Measurements from ENCODE around the gene FAM163B. TPM values are rescaled to one million over a fixed set of nuclear protein-coding genes. Genes with fewer than 3 reads are reported as not detected.

FAM163B gene
- total RNA-seq, 1 donor from 2014 or later = not detected

DNA sequence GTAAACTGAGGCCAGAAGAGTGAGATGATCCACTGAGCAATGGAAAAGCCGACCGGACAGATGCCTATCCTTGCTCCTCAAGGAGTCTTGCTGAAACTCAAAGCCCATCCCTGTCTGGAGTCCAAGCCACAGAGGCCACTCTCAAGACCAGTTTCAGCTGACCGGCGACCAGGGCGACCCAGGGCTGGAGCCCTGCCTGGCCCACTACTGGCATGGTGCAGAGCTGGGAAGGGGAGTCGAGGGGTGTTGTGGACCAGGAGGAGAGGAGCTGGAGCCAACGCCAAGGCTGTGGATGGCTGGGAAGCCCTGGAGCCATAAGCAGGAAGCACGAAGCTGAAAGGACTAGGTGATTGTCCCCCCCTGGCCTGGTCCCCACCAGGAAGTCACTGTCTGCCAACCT lies 22.1 kb downstream of the FAM163B start:
- DNase-seq (ENCODE audit: low read depth, low spot score) = no peak
- peaks cover 4% of the 10 kb centered on the region for H3K9me3 Mint-ChIP-seq
- peaks cover 11% of the 10 kb centered on the region for H3K4me1 Mint-ChIP-seq
- H3K36me3 Mint-ChIP-seq (ENCODE audit: low read depth) = no peaks in the 10 kb centered on the region
- TF ChIP-seq, protein P1, sequence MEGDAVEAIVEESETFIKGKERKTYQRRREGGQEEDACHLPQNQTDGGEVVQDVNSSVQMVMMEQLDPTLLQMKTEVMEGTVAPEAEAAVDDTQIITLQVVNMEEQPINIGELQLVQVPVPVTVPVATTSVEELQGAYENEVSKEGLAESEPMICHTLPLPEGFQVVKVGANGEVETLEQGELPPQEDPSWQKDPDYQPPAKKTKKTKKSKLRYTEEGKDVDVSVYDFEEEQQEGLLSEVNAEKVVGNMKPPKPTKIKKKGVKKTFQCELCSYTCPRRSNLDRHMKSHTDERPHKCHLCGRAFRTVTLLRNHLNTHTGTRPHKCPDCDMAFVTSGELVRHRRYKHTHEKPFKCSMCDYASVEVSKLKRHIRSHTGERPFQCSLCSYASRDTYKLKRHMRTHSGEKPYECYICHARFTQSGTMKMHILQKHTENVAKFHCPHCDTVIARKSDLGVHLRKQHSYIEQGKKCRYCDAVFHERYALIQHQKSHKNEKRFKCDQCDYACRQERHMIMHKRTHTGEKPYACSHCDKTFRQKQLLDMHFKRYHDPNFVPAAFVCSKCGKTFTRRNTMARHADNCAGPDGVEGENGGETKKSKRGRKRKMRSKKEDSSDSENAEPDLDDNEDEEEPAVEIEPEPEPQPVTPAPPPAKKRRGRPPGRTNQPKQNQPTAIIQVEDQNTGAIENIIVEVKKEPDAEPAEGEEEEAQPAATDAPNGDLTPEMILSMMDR (conservative IDR thresholded peaks at IDR 0.05) = no peak
- H3K27me3 Mint-ChIP-seq (ENCODE audit: low read depth) = peaks cover 13% of the 10 kb centered on the region
- H3K4me3 Mint-ChIP-seq = no peak overlapping the region
- no peak overlapping the region for H3K27ac Mint-ChIP-seq (ENCODE audit: unreplicated experiment)

DNA sequence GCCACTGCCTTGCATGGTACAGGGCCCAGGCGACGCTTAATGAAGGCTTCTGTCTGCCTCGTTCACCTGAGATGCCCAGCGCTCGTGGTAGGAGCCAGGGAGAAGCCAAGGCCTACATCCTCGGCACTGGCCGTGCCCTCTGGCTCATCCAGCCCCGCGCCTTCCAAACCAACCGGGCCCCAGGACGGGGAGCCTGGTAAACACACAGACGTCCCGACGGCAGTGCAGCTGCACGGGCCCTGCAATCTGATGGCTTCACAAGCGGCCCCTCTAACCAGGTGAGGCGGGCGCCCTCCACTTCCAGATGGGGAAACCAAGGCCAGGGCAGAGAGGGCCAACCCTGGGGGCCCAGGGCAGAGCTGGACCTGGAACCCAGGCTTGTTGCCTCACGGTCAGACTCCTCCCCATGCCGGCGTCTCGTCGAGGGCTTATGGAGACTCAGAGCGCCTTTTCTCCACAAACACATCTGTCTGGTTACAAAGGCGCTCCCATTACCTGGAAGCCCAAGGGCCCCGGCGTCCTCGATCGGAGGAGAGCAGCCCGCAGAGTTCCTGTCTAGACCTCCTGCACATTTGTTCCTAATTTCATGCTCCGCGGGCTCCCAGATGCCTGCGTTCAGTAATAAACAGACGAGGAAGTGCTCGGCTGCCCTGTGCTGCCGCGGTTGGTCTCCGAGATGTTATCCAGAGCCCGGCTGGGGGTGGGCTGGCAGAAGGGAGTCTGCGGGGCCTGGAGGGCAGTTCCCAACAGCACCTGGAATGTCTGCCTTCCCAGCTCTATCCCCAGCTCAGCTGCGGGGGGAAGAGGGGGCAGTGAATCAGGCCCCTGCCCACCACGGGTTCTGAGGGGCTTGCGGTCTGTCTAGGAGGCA lies 23.5 kb downstream of the FAM163B start:
- H3K27ac Mint-ChIP-seq (ENCODE audit: unreplicated experiment) = no peak overlapping the region
- peaks cover 20% of the 10 kb centered on the region for H3K4me1 Mint-ChIP-seq
- peaks cover 4% of the 10 kb centered on the region for H3K9me3 Mint-ChIP-seq
- TF ChIP-seq, protein P1 (conservative IDR thresholded peaks at IDR 0.05) = no peak
- H3K27me3 Mint-ChIP-seq (ENCODE audit: low read depth) = peaks cover 13% of the 10 kb centered on the region
- no peaks in the 10 kb centered on the region for H3K36me3 Mint-ChIP-seq (ENCODE audit: low read depth)
- H3K4me3 Mint-ChIP-seq = no peak overlapping the region
- no peak for DNase-seq (ENCODE audit: low read depth, low spot score)

DNA sequence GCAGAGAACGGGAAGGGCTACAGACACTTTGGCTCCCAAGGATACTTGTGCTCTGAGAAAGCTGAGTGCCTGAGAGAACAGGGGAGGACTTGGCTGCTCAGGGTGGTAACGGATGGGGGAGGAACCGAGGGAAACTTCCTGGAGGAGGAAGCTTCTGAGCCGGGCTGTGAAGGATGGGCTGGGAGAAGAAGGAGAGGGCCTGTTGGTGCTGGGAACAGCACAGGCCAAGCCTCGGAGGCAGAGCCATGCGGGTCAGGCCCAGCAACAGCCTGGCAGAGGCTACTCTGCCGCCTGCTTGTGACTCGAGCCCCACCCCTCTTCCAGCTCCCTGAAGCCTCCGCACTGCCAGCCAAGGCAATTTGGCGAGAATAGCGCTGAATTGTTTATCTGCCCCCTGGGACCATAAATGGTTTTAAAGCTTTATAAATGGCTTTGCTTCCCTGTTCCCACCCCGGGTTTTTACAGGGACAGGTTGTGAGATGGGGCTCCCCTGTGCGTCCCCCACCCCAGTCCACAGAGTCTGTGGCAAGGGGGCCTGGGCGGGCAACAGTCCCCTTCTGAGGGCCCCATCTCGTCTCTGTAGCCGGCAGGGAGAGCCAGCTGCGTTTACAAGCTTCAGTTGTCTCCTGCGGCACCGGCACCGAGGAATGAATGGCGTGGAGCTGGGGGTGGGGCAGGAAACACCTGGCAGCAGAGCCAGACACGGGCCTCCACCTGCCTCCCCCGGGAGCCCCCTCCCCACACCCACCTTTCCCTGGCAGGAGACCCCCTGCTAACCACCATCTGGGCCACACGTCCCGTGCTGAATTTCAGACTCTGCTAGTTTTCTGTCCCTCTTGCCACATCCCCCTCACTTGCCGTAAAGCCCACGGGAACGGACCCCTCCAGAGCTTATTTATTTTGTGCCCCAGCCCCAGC lies 24.4 kb downstream of the FAM163B start:
- TF ChIP-seq, protein P1 (conservative IDR thresholded peaks at IDR 0.05) = no peak
- no peak overlapping the region for H3K4me3 Mint-ChIP-seq
- peaks cover 24% of the 10 kb centered on the region for H3K4me1 Mint-ChIP-seq
- H3K36me3 Mint-ChIP-seq (ENCODE audit: low read depth) = no peaks in the 10 kb centered on the region
- H3K27ac Mint-ChIP-seq (ENCODE audit: unreplicated experiment) = no peak overlapping the region
- DNase-seq (ENCODE audit: low read depth, low spot score) = no peak
- peaks cover 13% of the 10 kb centered on the region for H3K27me3 Mint-ChIP-seq (ENCODE audit: low read depth)
- H3K9me3 Mint-ChIP-seq = peaks cover 4% of the 10 kb centered on the region

DNA sequence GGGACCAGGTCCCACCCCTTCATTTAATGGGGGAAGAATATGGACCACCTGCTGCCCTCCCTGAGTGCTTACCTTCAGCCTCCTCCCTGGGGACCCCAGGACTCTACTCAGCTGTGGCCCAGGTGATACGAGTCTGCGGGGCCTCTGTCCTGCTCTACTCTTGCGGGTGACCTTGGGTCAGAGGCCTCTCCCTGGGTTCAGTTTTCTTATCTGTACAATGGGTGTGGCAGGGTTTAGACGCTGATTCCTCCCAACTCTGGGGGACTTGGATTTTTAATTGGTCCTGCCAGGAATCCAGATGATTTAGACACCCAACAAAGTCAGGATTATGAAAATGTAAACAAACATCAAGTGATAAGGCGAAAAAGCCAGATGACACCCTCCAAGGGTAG lies 25.0 kb downstream of the FAM163B start:
- peaks cover 13% of the 10 kb centered on the region for H3K27me3 Mint-ChIP-seq (ENCODE audit: low read depth)
- TF ChIP-seq, protein P1 (conservative IDR thresholded peaks at IDR 0.05) = no peak

DNA sequence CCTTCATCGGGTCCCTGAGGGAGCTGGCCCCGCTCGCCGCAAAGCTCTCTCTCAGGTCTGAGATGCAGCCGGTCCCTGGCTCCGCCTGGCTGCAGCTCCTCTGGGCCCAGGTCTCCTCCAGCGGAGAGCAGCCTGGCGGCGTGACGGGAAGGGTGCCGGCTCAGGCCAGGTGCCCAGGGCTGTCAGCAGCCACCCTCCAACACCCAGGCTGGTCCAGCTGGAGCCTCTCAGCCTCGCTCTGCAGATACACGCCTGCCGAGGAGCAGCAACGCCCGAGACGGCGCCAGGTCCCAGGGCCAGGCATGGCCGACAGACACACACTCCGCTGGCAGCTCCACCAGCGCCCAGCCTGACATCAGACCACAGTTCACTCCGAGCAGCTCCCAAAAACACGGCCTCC lies 25.6 kb downstream of the FAM163B start:
- no peaks in the 10 kb centered on the region for H3K36me3 Mint-ChIP-seq (ENCODE audit: low read depth)
- TF ChIP-seq, protein P1 (conservative IDR thresholded peaks at IDR 0.05) = no peak
- peaks cover 13% of the 10 kb centered on the region for H3K27me3 Mint-ChIP-seq (ENCODE audit: low read depth)
- H3K27ac Mint-ChIP-seq (ENCODE audit: unreplicated experiment) = no peak overlapping the region
- peaks cover 3% of the 10 kb centered on the region for H3K9me3 Mint-ChIP-seq
- no peak overlapping the region for H3K4me3 Mint-ChIP-seq
- no peak for DNase-seq (ENCODE audit: low read depth, low spot score)
- peaks cover 24% of the 10 kb centered on the region for H3K4me1 Mint-ChIP-seq

More for the DNA sequence above, 25.0 kb downstream of the FAM163B start:
- Mint-ChIP-seq H3K27ac (ENCODE audit: unreplicated experiment) (no peak overlapping the region), H3K9me3 (peaks cover 4% of the 10 kb centered on the region), H3K36me3 (ENCODE audit: low read depth) (no peaks in the 10 kb centered on the region), H3K4me1 (peaks cover 24% of the 10 kb centered on the region), H3K4me3 (no peak overlapping the region)
- DNase-seq (ENCODE audit: low read depth, low spot score) = no peak

Data from neural crest cell (in vitro differentiated cells).